ENCODE measurements around the gene CGB3.
"Not testable (repeated sequence)": the region's sequence is repeated elsewhere in the genome, so short reads cannot be mapped to it uniquely, and the experiment has no call there.

The CGB3 gene

DNA sequence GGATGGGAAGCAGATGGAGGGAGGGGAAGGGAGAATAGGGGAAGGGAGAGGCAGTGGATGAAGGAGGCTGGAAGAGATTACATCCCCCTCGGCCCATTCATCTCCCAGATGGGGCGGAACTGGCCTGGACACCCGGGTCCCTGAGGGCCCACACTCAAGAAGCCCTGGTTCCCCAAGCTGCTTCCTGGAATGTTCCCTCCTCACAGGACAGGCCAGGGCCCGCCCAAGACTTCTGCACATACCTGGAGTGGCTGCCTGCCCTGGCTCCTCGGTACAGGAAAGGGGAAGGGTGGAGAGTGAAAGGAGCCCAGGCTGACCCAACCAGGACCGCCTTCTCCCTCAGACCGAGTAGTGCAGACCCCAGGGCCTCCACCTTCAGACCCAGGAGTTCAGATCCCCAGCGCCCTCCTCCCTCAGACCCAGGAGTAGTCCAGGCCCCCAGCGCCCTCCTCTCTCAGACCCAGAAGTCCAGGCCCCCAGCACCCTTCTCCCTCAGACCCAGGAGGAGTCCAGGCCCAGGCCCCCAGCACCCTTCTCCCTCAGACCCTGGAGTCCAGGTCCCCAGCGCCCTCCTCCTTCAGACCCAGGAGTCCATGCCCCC, 40.0 kb upstream of the CGB3 start:
- no peak overlapping the region for H3K27ac ChIP-seq
- TF ChIP-seq, protein P1, sequence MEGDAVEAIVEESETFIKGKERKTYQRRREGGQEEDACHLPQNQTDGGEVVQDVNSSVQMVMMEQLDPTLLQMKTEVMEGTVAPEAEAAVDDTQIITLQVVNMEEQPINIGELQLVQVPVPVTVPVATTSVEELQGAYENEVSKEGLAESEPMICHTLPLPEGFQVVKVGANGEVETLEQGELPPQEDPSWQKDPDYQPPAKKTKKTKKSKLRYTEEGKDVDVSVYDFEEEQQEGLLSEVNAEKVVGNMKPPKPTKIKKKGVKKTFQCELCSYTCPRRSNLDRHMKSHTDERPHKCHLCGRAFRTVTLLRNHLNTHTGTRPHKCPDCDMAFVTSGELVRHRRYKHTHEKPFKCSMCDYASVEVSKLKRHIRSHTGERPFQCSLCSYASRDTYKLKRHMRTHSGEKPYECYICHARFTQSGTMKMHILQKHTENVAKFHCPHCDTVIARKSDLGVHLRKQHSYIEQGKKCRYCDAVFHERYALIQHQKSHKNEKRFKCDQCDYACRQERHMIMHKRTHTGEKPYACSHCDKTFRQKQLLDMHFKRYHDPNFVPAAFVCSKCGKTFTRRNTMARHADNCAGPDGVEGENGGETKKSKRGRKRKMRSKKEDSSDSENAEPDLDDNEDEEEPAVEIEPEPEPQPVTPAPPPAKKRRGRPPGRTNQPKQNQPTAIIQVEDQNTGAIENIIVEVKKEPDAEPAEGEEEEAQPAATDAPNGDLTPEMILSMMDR (IDR thresholded peaks at IDR 0.05) = no peak
- TF ChIP-seq ZFX (IDR thresholded peaks at IDR 0.05; ENCODE audit: borderline replicate concordance) = no peak

DNA sequence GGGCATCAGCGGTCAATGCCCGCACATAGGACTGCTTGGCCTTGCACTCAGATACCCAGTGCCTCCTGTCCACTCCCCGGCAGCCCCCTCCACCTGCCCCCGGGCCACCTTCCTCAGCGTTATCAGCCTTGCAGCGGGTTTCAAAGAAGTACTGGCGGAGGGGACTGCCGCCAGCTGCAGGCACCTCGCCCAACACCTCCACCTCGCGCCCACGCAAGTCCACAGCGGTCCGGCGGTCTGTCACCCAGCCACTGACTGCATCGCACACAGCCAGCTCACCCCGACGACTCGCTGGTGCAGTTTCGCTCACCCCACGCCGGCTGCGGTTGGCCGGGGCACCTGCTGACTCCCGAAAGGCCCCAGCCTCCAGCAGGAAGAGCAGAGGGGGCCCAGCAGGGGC, 37.3 kb upstream of the CGB3 start:
- H3K27ac ChIP-seq = no peak overlapping the region
- TF ChIP-seq, protein P1 (IDR thresholded peaks at IDR 0.05) = no peak
- TF ChIP-seq ZFX (IDR thresholded peaks at IDR 0.05; ENCODE audit: borderline replicate concordance) = no peak

DNA sequence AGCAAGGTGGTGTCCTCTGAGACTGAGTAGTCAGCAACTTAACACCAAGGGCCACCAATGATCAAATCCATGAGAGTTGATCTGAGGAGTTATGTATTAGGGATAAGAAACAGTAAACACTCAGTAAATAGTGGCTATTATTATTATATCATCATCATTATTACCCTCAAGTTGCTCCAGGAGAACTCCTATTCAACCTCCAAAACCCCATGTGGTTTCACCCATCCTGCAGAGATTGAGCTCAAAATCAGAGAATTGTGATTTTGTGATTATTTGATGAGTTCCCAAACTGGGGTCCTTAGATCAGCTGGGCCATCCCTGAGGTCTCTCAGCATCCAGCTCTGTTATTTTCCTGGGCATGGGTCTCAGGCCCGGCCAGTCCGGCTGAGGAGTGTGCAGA, 36.9 kb upstream of the CGB3 start:
- TF ChIP-seq ZFX (IDR thresholded peaks at IDR 0.05; ENCODE audit: borderline replicate concordance) = no peak
- TF ChIP-seq, protein P1 (IDR thresholded peaks at IDR 0.05) = no peak
- H3K27ac ChIP-seq = no peak overlapping the region

DNA sequence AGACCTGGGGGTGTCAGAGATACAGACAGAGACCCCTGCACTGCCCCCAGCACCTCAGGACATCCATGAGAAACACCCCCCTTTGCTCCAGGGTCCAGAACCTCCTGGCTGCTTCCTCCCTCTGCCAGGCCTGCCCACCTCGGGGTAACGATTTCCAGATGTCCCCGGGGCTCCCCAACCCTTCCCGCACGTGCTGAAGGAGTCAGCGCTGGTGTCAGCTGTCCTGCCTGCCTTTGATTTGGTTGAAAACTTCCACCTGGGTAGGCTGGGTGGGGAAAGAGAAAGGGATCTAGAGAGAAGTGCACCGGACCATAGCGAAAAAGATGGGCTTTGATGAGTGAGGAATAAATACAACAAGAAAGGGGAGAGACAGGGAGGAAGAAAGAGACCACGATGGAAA, 34.9 kb upstream of the CGB3 start:
- H3K27ac ChIP-seq = no peak overlapping the region
- TF ChIP-seq, protein P1 (IDR thresholded peaks at IDR 0.05) = no peak
- no peak for TF ChIP-seq ZFX (IDR thresholded peaks at IDR 0.05; ENCODE audit: borderline replicate concordance)

DNA sequence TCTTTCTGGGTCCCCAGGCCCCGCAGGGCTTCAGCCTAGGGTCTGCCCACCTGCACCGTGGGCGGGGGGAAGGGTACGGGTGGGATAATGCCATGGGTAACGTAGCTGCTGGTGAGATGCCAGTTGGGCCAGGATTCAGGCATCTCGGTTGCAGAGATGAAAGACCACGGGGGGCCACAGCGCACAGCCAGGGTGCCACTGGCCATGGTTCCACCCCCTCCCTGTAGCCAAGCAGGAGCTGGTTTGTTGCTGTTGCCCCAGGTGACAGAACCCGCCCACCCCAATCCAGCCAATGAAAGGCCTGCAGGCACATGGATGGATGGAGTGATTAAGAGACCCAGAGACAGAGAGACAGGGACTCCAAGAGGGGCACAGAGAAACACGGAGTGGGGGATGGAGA, 34.4 kb upstream of the CGB3 start:
- no peak for TF ChIP-seq ZFX (IDR thresholded peaks at IDR 0.05; ENCODE audit: borderline replicate concordance)
- TF ChIP-seq, protein P1 (IDR thresholded peaks at IDR 0.05) = no peak
- no peak overlapping the region for H3K27ac ChIP-seq

DNA sequence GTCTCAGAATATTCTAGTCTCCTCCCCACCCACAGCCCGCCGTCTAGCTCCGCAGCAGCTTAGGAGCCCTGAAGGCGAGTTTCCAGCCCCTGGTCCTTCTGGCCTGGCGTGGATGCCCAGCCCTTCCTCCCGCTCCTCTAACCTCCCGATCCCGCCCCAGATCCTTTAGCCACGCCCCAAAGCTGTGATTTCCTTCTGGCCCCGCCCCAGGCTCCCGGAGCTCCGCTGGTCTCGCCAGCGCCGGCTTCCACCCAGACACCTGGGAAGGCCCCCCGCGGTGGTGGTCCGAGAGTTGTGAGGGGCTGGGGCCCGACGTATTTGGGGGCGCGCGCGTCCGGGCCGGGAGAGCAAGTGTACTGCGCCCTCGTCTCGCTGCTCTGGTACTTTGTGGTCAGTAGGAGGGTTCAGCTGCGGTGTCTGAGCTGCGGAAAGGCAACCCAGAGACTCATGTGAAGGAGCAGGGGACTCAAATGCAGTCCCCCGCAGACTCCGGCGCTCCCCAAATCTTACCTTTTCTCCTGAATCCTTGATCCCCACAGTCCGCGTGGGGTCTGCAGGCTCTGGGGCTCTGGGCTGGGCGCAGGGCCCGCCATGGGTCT, 33.6 kb upstream of the CGB3 start, which contains the start of gene CGB7:
CGB7 (minus strand) TSS at position 114 of the 599 bp plus-strand sequence. CDS start 2,374 bp downstream, outside the sequence.
- H3K27ac ChIP-seq = no peak within 1 kb of the TSS
- TF ChIP-seq, protein P1 (IDR thresholded peaks at IDR 0.05) = no peak
- TF ChIP-seq ZFX (IDR thresholded peaks at IDR 0.05; ENCODE audit: borderline replicate concordance) = no peak

DNA sequence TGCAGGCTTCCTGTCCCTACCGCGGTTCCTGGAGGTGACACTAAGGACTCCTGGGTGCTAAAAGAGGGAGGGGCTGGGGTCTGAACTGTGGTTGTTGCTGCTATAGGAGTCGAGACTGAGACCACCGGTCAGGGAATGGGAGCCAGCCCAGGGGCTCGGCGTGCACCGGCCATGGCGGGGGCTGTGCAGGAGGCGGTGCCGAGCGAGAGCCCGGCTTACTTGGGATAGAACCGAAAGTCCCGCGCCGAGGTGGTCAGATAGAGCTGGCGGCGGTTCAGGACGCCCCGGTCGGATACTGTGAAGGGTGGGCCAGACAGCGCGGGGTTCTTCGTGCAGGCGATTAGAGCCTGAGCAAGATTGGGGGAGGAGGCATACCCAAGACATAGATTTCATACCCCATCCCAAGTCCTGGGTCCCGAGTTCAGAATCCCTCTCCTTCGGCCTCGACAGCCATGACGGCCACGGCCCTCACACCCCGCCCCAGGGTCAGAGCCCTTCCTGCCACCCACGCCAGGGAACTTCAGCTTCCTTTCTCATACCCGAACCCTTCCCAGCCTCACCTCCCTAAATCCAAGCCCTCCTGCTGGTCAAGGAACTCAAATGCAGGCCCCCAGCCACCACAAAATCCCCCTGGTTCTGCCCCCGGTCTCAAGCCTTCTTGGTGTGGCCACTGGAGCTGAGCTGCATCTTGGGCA, 32.9 kb upstream of the CGB3 start:
- not testable (repeated sequence) for H3K27ac ChIP-seq
